ENCODE measurements around the gene ESYT1. TPM values are rescaled to one million over a fixed set of nuclear protein-coding genes. Genes with fewer than 3 reads are reported as not detected.
A peak's percentile ranks its signal among the peaks of the same experiment; 100 is the strongest.

Gene ESYT1
- total and polyA plus RNA-seq, 2 experiments from 2014 or later, result 108 to 216 TPM

DNA sequence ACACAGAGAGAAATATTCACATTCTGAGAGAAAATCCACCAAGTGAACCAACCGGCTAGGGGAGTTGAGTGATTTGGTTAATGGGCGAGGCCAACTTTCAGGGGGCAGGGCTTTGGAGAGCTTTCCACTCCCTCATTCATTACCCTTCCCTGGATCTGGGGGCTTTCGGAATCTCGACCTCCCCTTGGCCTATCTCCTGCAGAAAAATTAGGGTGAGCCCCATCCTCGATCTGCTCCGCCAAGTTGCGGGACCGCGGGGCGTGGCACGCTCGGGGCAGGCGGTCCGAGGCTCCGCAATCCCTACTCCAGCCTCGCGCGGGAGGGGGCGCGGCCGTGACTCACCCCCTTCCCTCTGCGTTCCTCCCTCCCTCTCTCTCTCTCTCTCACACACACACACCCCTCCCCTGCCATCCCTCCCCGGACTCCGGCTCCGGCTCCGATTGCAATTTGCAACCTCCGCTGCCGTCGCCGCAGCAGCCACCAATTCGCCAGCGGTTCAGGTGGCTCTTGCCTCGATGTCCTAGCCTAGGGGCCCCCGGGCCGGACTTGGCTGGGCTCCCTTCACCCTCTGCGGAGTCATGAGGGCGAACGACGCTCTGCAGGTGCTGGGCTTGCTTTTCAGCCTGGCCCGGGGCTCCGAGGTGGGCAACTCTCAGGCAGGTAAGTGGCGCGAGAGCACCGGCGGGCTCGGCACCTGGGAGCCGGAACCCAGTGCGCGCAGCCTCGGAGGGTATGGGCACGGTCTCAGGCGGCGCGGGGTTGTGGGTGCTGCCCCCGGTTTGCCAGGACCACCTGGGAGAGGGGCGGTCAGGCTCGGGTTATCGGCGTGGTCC is 48.1 kb upstream of the ESYT1 start, which contains the start of gene ERBB3:
Gene ERBB3 (plus strand): TSS at position 443 of the 833 bp plus-strand sequence. CDS start 136 bp downstream, at position 579.
- peak within 1 kb of the TSS; percentile 60 for H3K9ac ChIP-seq
- H4K20me1 ChIP-seq (ENCODE audit: insufficient read depth), result no peaks in the 10 kb centered on the region
- H3K4me1 ChIP-seq (ENCODE audit: insufficient read depth), result no peaks in the 10 kb centered on the region
- no peaks in the 10 kb centered on the region; the same call in 1 of the 2 replicates for H3K27me3 ChIP-seq (replicated peaks; ENCODE audit: insufficient read depth)
- H3K9me2 ChIP-seq (ENCODE audit: insufficient read depth), result no peaks in the 10 kb centered on the region
- 0 to 1% methylated on average over 38 to 59 of the region's 59 CpGs for WGBS, 2 experiments (ENCODE audit: low coverage in 1 of 2, low lambda C conversion rate in 2 of 2, missing lambda C conversion rate in 2 of 2)
- peak within 1 kb of the TSS; percentile 91 for H2AFZ ChIP-seq
- peak within 1 kb of the TSS; percentile 90 for H3K4me2 ChIP-seq (ENCODE audit: unreplicated experiment)
- no peak for TF ChIP-seq EZH2phosphoT487 (IDR thresholded peaks at IDR 0.05; ENCODE audit: insufficient read depth, low read depth)
- TF ChIP-seq EZH2 (IDR thresholded peaks at IDR 0.05; ENCODE audit: insufficient read depth, poor library complexity, severe bottlenecking), result no peak
- no peaks in the 10 kb centered on the region for H3K36me3 ChIP-seq (ENCODE audit: low read depth)
- H3K9me3 ChIP-seq (ENCODE audit: low read depth), result no peaks in the 10 kb centered on the region
- H3K27ac ChIP-seq, result peak within 1 kb of the TSS; percentile 19; the same call in 1 of the 2 replicates
- in situ Hi-C loops (cut with MboI), result no loop called here
- DNase-seq, result peak; percentile 90
- peaks cover 6% of the 10 kb centered on the region for H3F3A ChIP-seq (ENCODE audit: insufficient read depth)
- peak within 1 kb of the TSS; percentile 75 for H3K4me3 ChIP-seq
- H3K79me2 ChIP-seq (ENCODE audit: insufficient read depth), result no peaks in the 10 kb centered on the region

DNA sequence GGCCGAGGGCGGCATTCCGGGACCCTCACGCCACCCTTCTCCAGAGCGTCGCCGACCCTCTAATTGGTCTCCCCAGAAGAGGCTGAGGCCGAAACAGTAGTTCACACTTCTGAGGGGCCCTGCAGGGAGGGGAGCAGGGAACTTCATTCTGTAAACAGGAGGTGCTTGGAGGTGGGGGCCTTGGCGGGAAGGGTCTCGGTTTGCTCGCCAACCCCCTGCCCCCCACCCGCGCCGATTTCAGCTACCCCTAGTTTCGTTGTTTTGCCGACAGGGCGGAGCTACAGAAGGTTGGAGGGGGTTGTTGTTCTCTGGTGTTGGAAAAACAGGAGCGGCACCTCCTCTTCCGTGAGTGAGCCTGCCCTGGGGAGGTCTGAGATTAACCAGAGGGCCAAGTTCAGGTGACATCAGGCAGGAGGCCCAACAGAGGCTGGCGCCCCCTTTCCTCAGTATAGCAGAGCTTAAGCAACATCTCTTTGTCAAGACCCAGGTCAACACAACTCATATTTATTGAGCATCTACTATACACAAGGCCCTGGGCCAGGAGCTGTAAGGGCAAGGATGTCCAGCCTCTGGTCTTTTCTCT is 47.4 kb upstream of the ESYT1 start:
- Histone ChIP-seq H3K4me1 (ENCODE audit: insufficient read depth) (no peaks in the 10 kb centered on the region), H3K36me3 (ENCODE audit: low read depth) (no peaks in the 10 kb centered on the region), H3F3A (ENCODE audit: insufficient read depth) (peaks cover 6% of the 10 kb centered on the region), H2AFZ (peak overlapping the region; percentile 91), H3K9me2 (ENCODE audit: insufficient read depth) (no peaks in the 10 kb centered on the region), H4K20me1 (ENCODE audit: insufficient read depth) (no peaks in the 10 kb centered on the region), H3K9ac (no peak overlapping the region), H3K4me3 (peak overlapping the region; percentile 75), H3K4me2 (ENCODE audit: unreplicated experiment) (peak overlapping the region; percentile 90), H3K9me3 (ENCODE audit: low read depth) (no peaks in the 10 kb centered on the region), H3K27me3 (replicated peaks; ENCODE audit: insufficient read depth) (no peaks in the 10 kb centered on the region; the same call in 1 of the 2 replicates), H3K79me2 (ENCODE audit: insufficient read depth) (no peaks in the 10 kb centered on the region), H3K27ac (no peak overlapping the region)
- in situ Hi-C loops (cut with MboI), result no loop called here
- DNase-seq, result peak; percentile 2
- WGBS, 2 experiments (ENCODE audit: low coverage in 1 of 2, low lambda C conversion rate in 2 of 2, missing lambda C conversion rate in 2 of 2), result 32 to 36% methylated on average over 20 of the region's 20 CpGs
- TF ChIP-seq EZH2 (IDR thresholded peaks at IDR 0.05; ENCODE audit: insufficient read depth, poor library complexity, severe bottlenecking), result no peak
- no peak for TF ChIP-seq EZH2phosphoT487 (IDR thresholded peaks at IDR 0.05; ENCODE audit: insufficient read depth, low read depth)

DNA sequence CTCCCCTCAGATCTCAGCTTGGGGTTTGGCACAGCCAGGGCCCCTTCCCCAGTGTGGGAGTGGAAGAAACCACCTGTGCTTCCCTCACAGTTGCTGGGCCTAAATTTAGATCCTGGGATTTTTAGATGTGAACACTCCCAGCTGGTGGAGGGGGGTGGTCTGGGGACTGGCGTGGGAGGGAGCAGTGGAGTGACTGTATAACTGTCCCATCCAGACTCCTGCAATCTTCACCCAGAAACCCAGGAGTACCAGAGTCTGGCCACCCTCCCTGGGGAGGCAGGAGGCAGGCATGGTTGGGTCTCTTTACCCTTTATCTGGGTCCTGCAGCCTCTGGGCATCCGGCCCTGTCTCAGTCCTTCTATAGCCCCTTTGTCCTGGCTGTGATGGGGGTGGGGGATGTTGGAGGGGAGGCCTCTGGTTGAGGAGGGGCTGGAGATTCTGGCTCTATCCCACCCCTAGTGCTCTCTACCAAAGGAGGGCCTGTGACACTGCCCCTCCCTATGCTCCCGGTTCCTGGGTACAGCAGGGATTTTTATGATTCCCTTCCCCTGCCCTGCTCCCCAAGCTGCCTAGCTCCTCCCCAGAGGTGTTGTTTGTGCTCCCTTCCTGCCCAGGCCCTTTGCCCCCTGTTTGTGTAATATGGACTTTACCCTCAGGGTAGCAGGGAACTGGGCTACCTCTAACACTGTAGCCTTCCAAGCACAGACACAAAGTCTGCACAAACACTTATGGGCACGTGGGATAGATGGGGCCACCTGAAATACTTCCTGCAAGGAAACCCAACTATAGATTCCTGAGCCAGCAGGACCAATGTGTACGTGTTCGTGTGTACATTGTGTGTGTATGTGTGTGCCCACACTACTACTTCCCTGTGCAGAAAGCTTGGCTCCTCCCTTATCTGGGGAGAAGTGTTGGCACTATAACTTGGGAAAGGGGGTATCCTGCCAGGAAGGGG is 46.4 kb upstream of the ESYT1 start:
- TF ChIP-seq EZH2phosphoT487 (IDR thresholded peaks at IDR 0.05; ENCODE audit: insufficient read depth, low read depth) (no peak), EZH2 (IDR thresholded peaks at IDR 0.05; ENCODE audit: insufficient read depth, poor library complexity, severe bottlenecking) (no peak)
- in situ Hi-C loops (cut with MboI), result no loop called here
- H3K79me2 ChIP-seq (ENCODE audit: insufficient read depth), result no peaks in the 10 kb centered on the region
- WGBS, 2 experiments (ENCODE audit: low coverage in 1 of 2, low lambda C conversion rate in 2 of 2, missing lambda C conversion rate in 2 of 2), result 57 to 67% methylated on average over 6 of the region's 6 CpGs
- no peaks in the 10 kb centered on the region for H3K9me2 ChIP-seq (ENCODE audit: insufficient read depth)
- DNase-seq, result no peak
- H3K4me2 ChIP-seq (ENCODE audit: unreplicated experiment), result no peak overlapping the region
- no peaks in the 10 kb centered on the region; the same call in 1 of the 2 replicates for H3K27me3 ChIP-seq (replicated peaks; ENCODE audit: insufficient read depth)
- H2AFZ ChIP-seq, result no peak overlapping the region
- H3K27ac ChIP-seq, result no peak overlapping the region
- no peaks in the 10 kb centered on the region for H3K4me1 ChIP-seq (ENCODE audit: insufficient read depth)
- H3K9ac ChIP-seq, result no peak overlapping the region
- H3K4me3 ChIP-seq, result no peak overlapping the region
- H3K36me3 ChIP-seq (ENCODE audit: low read depth), result no peaks in the 10 kb centered on the region
- no peaks in the 10 kb centered on the region for H4K20me1 ChIP-seq (ENCODE audit: insufficient read depth)
- H3F3A ChIP-seq (ENCODE audit: insufficient read depth), result peaks cover 6% of the 10 kb centered on the region
- no peaks in the 10 kb centered on the region for H3K9me3 ChIP-seq (ENCODE audit: low read depth)

DNA sequence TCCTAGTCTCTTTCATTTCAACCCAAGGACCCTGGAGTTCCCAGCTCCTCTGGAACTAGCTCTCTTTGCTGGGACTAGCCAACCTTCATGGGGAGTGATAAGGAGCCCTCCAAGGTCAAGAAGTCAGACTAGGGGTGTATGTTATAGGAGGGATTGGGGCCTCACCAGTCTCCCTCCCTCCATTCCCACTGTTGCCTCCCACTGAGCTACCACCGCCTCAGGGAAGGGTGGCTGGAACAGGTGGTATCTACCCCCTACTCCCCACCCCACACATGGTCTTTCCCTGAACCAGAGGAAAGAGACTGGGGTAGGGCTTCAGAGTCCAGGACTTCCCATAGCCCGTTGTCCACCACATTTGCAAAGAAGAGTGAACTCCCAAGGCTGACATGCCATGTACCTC is 45.7 kb upstream of the ESYT1 start:
- no peaks in the 10 kb centered on the region for H3K79me2 ChIP-seq (ENCODE audit: insufficient read depth)
- H3K27ac ChIP-seq, result no peak overlapping the region
- H3K27me3 ChIP-seq (replicated peaks; ENCODE audit: insufficient read depth), result no peaks in the 10 kb centered on the region; the same call in 1 of the 2 replicates
- H3K9me3 ChIP-seq (ENCODE audit: low read depth), result no peaks in the 10 kb centered on the region
- WGBS, 2 experiments (ENCODE audit: low coverage in 1 of 2, low lambda C conversion rate in 2 of 2, missing lambda C conversion rate in 2 of 2), result 80 to 86% methylated on average over 2 of the region's 2 CpGs
- H3K36me3 ChIP-seq (ENCODE audit: low read depth), result no peaks in the 10 kb centered on the region
- no peak for DNase-seq
- no peak overlapping the region for H3K9ac ChIP-seq
- H3F3A ChIP-seq (ENCODE audit: insufficient read depth), result peaks cover 6% of the 10 kb centered on the region
- no peak overlapping the region for H3K4me3 ChIP-seq
- H3K4me2 ChIP-seq (ENCODE audit: unreplicated experiment), result no peak overlapping the region
- no peak for TF ChIP-seq EZH2phosphoT487 (IDR thresholded peaks at IDR 0.05; ENCODE audit: insufficient read depth, low read depth)
- no peak for TF ChIP-seq EZH2 (IDR thresholded peaks at IDR 0.05; ENCODE audit: insufficient read depth, poor library complexity, severe bottlenecking)
- no peaks in the 10 kb centered on the region for H4K20me1 ChIP-seq (ENCODE audit: insufficient read depth)
- H3K9me2 ChIP-seq (ENCODE audit: insufficient read depth), result no peaks in the 10 kb centered on the region
- in situ Hi-C loops (cut with MboI), result no loop called here
- no peak overlapping the region for H2AFZ ChIP-seq
- H3K4me1 ChIP-seq (ENCODE audit: insufficient read depth), result no peaks in the 10 kb centered on the region
